Astrocyte (in vitro differentiated cells and primary cell): ENCODE data around the gene GGTLC3. TPM values are rescaled to one million over a fixed set of nuclear protein-coding genes. Genes with fewer than 3 reads are reported as not detected.
"Not testable (repeated sequence)": the region's sequence is repeated elsewhere in the genome, so short reads cannot be mapped to it uniquely, and the experiment has no call there.

Source experiments
- DNase-seq: peaks from one replicate; pipeline ENCODE4 v3.0.0-alpha.2; 2010; ENCODE audit warnings: low read depth
- FAIRE-seq: peaks from 2 replicates; lab custom pipeline; 2011; peaks lifted over from hg19 to GRCh38; lab: Jason Lieb, UNC
- H2AFZ ChIP-seq: 2 replicates; pipeline ENCODE4 v1.6.0; 2012; ENCODE audit warnings: low read depth, low read length, inconsistent platforms
- H3K27ac ChIP-seq: 2 replicates; pipeline ENCODE4 v1.5.1; 2011; ENCODE audit warnings: low read depth, low read length, inconsistent platforms
- H3K27me3 ChIP-seq: 2 replicates; pipeline ENCODE4 v1.6.0; 2011; ENCODE audit warnings: low read length, inconsistent platforms; ENCODE audit not compliant: insufficient read depth
- H3K36me3 ChIP-seq: 2 replicates; pipeline ENCODE4 v1.5.1; 2011; ENCODE audit warnings: low read length, inconsistent platforms; ENCODE audit not compliant: insufficient read depth
- H3K4me1 ChIP-seq: 2 replicates; pipeline ENCODE4 v1.5.1; 2011; ENCODE audit warnings: low read length, inconsistent platforms; ENCODE audit not compliant: insufficient read depth
- H3K4me2 ChIP-seq: 2 replicates; pipeline ENCODE4 v1.6.0; 2012; ENCODE audit warnings: low read length, inconsistent platforms
- H3K4me3 ChIP-seq: 2 replicates; pipeline ENCODE4 v1.5.1; 2011; ENCODE audit warnings: low read depth, mild to moderate bottlenecking, low read length, inconsistent platforms; ENCODE audit not compliant: insufficient read depth
- H3K79me2 ChIP-seq: 2 replicates; pipeline ENCODE4 v1.6.0; 2012; ENCODE audit warnings: mild to moderate bottlenecking, low read length, inconsistent platforms; ENCODE audit not compliant: insufficient read depth
- H3K9ac ChIP-seq: 2 replicates; pipeline ENCODE4 v1.6.0; 2012; ENCODE audit warnings: mild to moderate bottlenecking, low read length, inconsistent platforms
- H3K9me3 ChIP-seq: 2 replicates; pipeline ENCODE4 v1.5.1; 2012; ENCODE audit warnings: low read depth, mild to moderate bottlenecking, low read length, inconsistent platforms; ENCODE audit not compliant: insufficient read depth
- H4K20me1 ChIP-seq: 2 replicates; pipeline ENCODE4 v1.6.0; 2012; ENCODE audit warnings: low read length, inconsistent platforms; ENCODE audit not compliant: insufficient read depth
- H3K27ac Mint-ChIP-seq: one replicate; pipeline ENCODE4 v1.8.0; 2021; ENCODE audit warnings: mild to moderate bottlenecking, mixed read lengths; ENCODE audit not compliant: unreplicated experiment
- H3K27me3 Mint-ChIP-seq: one replicate; pipeline ENCODE4 v1.8.0; 2021; ENCODE audit warnings: low read depth, mixed read lengths; ENCODE audit not compliant: unreplicated experiment
- H3K36me3 Mint-ChIP-seq: one replicate; pipeline ENCODE4 v1.8.0; 2021; ENCODE audit warnings: low read depth, mixed read lengths; ENCODE audit not compliant: unreplicated experiment
- H3K4me1 Mint-ChIP-seq: one replicate; pipeline ENCODE4 v1.8.0; 2021; ENCODE audit warnings: low read depth, mixed read lengths; ENCODE audit not compliant: unreplicated experiment
- H3K4me3 Mint-ChIP-seq: one replicate; pipeline ENCODE4 v1.8.0; 2021; ENCODE audit warnings: mild to moderate bottlenecking, moderate library complexity, mixed read lengths; ENCODE audit not compliant: unreplicated experiment
- H3K9me3 Mint-ChIP-seq: one replicate; pipeline ENCODE4 v1.8.0; 2021; ENCODE audit warnings: mild to moderate bottlenecking, mixed read lengths; ENCODE audit not compliant: unreplicated experiment
- total RNA-seq: library from RNA; stranded (reverse); gene quantifications from 2 replicates; pipeline ENCODE4 v1.2.1, GENCODE V29; 2021

Gene GGTLC3
- total RNA-seq, 1 donor from 2014 or later: not detected

DNA sequence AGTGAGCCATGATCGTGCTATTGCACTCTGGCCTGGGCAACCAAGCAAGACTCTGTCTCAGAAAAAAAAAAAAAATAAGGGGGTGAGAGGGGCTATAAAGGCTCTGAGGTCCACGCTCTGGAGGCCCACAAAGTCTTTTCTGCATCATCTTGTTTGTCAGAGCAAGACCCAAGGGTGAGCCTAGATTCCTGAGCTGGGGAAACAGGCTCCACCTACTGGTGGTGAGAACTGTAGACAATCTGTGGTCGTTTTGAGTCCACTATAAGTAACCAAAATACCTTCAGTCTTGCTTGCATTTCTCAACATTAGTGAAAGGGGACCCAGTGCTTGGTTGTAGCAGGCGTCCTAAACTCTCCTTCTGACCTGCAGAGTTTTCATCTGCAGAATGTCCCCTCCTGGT lies 5.4 kb upstream of the GGTLC3 start:
- not testable (repeated sequence) for H3K36me3 ChIP-seq, H2AFZ ChIP-seq, H3K4me1 ChIP-seq, H3K27me3 Mint-ChIP-seq, H3K4me3 Mint-ChIP-seq, H3K4me2 ChIP-seq, H3K27me3 ChIP-seq, H3K79me2 ChIP-seq, H3K9ac ChIP-seq, H3K27ac ChIP-seq, H3K4me1 Mint-ChIP-seq, H3K36me3 Mint-ChIP-seq, H3K27ac Mint-ChIP-seq, FAIRE-seq, H3K4me3 ChIP-seq, H3K9me3 ChIP-seq, H4K20me1 ChIP-seq, H3K9me3 Mint-ChIP-seq, DNase-seq

- H3K27me3 ChIP-seq, H3K4me2 ChIP-seq, H3K27ac ChIP-seq, H3K4me1 ChIP-seq, H3K9me3 Mint-ChIP-seq, H3K4me3 Mint-ChIP-seq, H3K9ac ChIP-seq, H3K4me1 Mint-ChIP-seq, H3K4me3 ChIP-seq, H4K20me1 ChIP-seq, H3K79me2 ChIP-seq, H3K36me3 ChIP-seq, H2AFZ ChIP-seq, DNase-seq, FAIRE-seq, H3K9me3 ChIP-seq, H3K36me3 Mint-ChIP-seq, H3K27me3 Mint-ChIP-seq, H3K27ac Mint-ChIP-seq: not testable (repeated sequence)
These were observed 4.8 kb upstream of the GGTLC3 start for GRCh38 chr22:18522762-18523161.

DNA sequence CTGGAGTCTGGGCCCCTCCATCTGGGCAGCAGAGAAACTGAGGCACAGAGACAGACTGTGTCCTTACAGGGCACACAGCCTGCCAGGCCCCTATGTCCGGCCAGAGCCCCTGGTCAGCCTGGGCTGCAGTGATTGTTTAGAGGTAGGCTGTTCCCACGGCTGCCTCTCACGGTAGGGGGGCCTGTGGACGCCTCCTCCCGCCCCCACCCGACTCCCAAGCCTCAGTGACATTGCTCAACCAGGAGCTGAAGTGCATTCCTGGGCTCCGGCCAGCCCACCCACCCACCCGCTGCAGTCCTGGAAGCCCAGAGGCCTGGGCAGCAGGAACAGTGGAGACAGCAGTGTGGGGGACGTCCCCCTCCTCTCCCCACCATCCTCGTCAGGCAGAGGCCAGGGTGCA lies 4.5 kb downstream of the GGTLC3 start:
- H4K20me1 ChIP-seq, H3K4me2 ChIP-seq, H3K27me3 Mint-ChIP-seq, H3K27me3 ChIP-seq, H3K36me3 ChIP-seq, H3K4me3 ChIP-seq, H3K36me3 Mint-ChIP-seq, FAIRE-seq, DNase-seq, H3K9me3 ChIP-seq, H3K9ac ChIP-seq, H2AFZ ChIP-seq, H3K79me2 ChIP-seq, H3K4me3 Mint-ChIP-seq, H3K9me3 Mint-ChIP-seq, H3K4me1 ChIP-seq, H3K4me1 Mint-ChIP-seq, H3K27ac Mint-ChIP-seq, H3K27ac ChIP-seq: not testable (repeated sequence)

GRCh38 chr22:18512378-18512777 lies 5.6 kb downstream of the GGTLC3 start:
- not testable (repeated sequence) for H3K27me3 Mint-ChIP-seq, H3K27me3 ChIP-seq, H3K4me3 ChIP-seq, H3K4me1 ChIP-seq, FAIRE-seq, H3K27ac Mint-ChIP-seq, H4K20me1 ChIP-seq, H3K9me3 Mint-ChIP-seq, H3K36me3 Mint-ChIP-seq, H3K79me2 ChIP-seq, H3K4me3 Mint-ChIP-seq, H3K9ac ChIP-seq, H3K27ac ChIP-seq, DNase-seq, H3K4me2 ChIP-seq, H3K9me3 ChIP-seq, H3K4me1 Mint-ChIP-seq, H3K36me3 ChIP-seq, H2AFZ ChIP-seq

DNA sequence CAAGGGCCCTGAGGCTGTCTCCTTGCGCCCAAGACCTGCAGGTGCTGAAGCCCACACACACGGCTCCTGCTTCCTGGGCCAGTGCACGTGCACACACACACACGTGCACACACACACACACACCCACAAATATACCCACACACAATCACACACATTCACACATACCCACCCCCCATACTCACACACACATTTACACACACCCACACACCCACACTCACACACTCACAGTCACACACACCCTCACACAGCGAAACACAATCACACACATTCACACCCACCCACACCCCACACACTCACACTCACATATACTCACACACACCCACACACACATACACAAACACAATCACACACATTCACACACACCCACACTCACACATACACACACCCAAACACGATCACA lies 6.6 kb downstream of the GGTLC3 start:
- H3K27me3 ChIP-seq, H2AFZ ChIP-seq, H3K27ac ChIP-seq, H3K4me3 ChIP-seq, H4K20me1 ChIP-seq, H3K4me1 ChIP-seq, H3K4me1 Mint-ChIP-seq, H3K27me3 Mint-ChIP-seq, H3K36me3 Mint-ChIP-seq, H3K79me2 ChIP-seq, FAIRE-seq, H3K9me3 Mint-ChIP-seq, H3K9ac ChIP-seq, DNase-seq, H3K4me2 ChIP-seq, H3K36me3 ChIP-seq, H3K27ac Mint-ChIP-seq, H3K9me3 ChIP-seq, H3K4me3 Mint-ChIP-seq: not testable (repeated sequence)

DNA sequence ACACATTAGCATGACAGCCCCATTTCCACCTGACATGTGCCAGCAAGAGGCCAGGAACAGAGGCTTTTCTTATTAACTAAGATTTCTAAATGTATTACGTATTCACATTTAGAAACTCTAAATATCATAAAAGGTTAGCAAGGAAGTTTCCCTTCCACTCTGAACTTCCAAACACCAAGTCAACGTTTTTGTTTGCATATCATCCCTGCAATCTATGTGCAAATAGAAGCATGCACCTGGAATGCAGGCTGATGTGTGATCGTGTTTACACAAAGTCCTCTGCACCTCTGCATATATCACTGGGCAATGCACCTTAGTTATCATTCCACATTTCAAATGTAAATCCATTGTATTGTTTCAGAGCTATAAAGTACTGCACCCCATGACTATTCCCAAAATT lies 21.7 kb downstream of the GGTLC3 start:
- H3K4me3 Mint-ChIP-seq, H3K27me3 Mint-ChIP-seq, H3K36me3 Mint-ChIP-seq, H3K9me3 ChIP-seq, H3K27me3 ChIP-seq, H3K4me3 ChIP-seq, H3K27ac Mint-ChIP-seq, H3K36me3 ChIP-seq, FAIRE-seq, H3K4me1 ChIP-seq, H3K4me2 ChIP-seq, H2AFZ ChIP-seq, H3K4me1 Mint-ChIP-seq, DNase-seq, H3K9me3 Mint-ChIP-seq, H3K9ac ChIP-seq, H3K27ac ChIP-seq, H4K20me1 ChIP-seq, H3K79me2 ChIP-seq: not testable (repeated sequence)
